Epithelial cell of proximal tubule (primary cell): ENCODE measurements around the gene SKOR1. TPM values are rescaled to one million over a fixed set of nuclear protein-coding genes. Genes with fewer than 3 reads are reported as not detected.

Experiments
- DNase-seq: peaks from one replicate; pipeline ENCODE4 v3.0.0-alpha.2; 2011; ENCODE audit warnings: low read depth
- H3K4me3 ChIP-seq: 2 replicates; pipeline ENCODE4 v1.5.1; 2011; ENCODE audit warnings: low read depth, mild to moderate bottlenecking, low read length
- total RNA-seq: library from RNA; depleted of rRNA; stranded (reverse); fragments of >200 nt; gene quantifications from 2 replicates; pipeline ENCODE4 v1.2.3, GENCODE V29; 2015
- TF ChIP-seq, protein P1 (sequence below): conservative IDR thresholded peaks from 2 replicates; pipeline ENCODE4 v1.5.1; 2012; ENCODE audit warnings: low read depth, mild to moderate bottlenecking, low read length

The SKOR1 gene
- total RNA-seq, 1 donor from 2014 or later = not detected

- TF ChIP-seq, protein P1, sequence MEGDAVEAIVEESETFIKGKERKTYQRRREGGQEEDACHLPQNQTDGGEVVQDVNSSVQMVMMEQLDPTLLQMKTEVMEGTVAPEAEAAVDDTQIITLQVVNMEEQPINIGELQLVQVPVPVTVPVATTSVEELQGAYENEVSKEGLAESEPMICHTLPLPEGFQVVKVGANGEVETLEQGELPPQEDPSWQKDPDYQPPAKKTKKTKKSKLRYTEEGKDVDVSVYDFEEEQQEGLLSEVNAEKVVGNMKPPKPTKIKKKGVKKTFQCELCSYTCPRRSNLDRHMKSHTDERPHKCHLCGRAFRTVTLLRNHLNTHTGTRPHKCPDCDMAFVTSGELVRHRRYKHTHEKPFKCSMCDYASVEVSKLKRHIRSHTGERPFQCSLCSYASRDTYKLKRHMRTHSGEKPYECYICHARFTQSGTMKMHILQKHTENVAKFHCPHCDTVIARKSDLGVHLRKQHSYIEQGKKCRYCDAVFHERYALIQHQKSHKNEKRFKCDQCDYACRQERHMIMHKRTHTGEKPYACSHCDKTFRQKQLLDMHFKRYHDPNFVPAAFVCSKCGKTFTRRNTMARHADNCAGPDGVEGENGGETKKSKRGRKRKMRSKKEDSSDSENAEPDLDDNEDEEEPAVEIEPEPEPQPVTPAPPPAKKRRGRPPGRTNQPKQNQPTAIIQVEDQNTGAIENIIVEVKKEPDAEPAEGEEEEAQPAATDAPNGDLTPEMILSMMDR = no peak
Observed at GRCh38 chr15:67796196-67797127, 28.8 kb upstream of the SKOR1 start.

GRCh38 chr15:67799801-67800205 lies 25.5 kb upstream of the SKOR1 start:
- no peak overlapping the region for H3K4me3 ChIP-seq
- no peak for DNase-seq
- TF ChIP-seq, protein P1 = no peak

More at GRCh38 chr15:67796196-67797127, 28.8 kb upstream of the SKOR1 start:
- no peak overlapping the region for H3K4me3 ChIP-seq
- DNase-seq = no peak

- H3K4me3 ChIP-seq = no peak overlapping the region
- TF ChIP-seq, protein P1 = no peak
- no peak for DNase-seq
Observed at GRCh38 chr15:67801142-67801541, 24.2 kb upstream of the SKOR1 start.

DNA sequence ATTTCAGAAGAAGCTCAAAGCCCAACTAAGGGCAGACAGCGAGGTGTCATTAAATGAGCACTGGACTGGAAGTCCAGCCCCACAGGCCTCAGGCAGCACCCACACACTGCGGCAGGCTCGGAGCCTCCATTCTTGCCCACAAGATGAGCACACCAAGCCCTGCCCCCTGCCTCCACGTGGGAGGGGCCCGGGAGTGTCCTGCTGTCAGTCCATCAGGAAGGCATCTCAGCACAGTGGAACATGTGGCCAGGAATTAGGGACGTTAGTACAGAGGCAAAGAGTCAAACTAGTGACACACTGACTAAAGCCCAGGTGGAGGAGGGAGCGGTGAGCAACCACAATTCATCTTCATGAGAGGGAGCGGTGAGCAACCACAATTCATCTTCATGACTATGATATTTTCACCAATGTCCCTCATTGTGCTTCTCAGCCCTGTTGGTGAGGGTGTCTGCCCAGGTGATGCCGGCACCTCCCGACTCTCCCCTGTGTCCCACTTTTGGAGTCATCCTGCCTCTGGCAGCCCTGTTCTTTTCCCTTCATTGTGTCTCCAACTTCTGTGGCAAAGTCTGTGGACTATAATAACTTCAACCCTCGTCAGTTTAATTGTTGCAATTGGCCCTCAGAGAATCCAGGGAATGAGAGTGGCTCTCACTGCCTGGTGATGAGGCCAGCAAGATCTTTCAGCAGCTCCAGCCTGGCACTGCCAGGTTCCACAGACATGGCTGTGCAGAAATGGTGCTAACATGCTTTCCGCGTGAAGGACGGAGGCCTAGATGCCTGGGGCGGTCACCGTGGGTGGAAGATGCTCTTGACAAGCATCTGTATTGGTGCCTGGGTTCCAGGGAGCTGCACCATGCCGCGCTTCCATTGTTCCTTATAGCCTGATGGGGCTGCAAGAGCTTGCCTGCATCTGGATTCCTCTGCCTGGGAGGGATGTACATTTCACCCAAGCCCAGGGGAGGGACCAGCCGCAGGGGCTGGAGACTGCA lies 23.1 kb upstream of the SKOR1 start:
- DNase-seq = no peak
- TF ChIP-seq, protein P1 = no peak
- no peak overlapping the region for H3K4me3 ChIP-seq

DNA sequence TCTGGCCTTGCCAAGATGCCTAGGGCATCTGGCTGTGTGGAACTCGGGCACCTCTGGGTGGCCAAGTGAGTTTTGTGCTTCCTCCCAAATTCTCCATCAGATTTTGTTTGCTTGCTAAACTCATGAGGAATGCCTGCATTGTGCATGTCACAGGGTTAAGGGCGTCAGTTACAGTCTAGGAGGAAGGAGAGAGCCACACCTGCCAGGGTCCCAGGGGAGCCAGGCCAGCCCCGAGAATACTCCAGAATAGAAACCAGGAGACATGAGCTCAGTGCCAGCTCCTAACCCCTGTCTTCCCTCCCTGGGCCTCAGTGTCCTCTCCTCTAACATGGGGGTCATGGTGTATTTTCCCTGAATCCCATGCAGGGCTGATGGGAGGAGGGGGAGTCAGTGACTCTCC lies 22.0 kb upstream of the SKOR1 start:
- TF ChIP-seq, protein P1 = no peak
- H3K4me3 ChIP-seq = no peak overlapping the region

DNA sequence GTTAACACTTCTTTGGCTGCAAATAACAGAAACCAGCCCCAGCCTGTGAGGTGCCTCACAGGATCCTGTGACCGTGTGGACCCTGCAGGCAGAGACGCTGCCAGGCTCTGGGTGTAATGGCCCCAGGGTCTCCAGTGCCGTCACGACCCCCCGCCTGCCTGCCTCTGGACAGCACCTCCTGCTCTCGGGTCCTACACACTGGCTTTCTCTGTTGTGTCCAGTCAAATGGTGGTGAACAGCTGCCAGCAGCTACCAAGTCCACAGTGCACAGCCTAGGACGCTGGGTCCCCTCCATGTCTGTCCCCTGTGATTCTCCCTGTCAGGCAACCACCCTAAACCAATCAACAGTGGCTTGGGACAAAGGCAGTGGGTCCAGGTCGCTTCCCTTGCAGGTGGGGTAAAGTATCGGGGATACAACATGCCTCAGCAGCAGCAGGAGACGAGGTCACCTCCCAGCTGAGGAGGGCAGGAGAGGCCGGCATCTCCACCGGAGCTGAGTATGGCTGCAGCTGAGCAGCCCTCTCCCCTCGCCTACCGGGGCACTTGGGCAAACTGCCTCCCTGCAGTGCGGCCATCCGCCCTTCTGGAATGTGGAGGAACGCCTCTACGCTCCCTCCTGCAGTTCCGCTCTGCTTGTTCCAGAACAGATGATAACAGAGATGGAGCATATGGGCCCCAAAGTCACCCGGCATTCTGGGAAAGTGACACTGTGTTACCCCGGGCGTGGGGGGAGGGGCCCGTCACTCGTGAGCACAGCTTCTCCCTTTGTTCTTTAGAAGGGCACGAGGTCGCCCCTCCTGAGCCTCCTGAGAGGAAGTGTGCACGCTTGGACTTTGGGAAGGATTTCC lies 21.1 kb upstream of the SKOR1 start:
- no peak for DNase-seq
- no peak overlapping the region for H3K4me3 ChIP-seq
- TF ChIP-seq, protein P1 = no peak

More for the DNA sequence above, 22.0 kb upstream of the SKOR1 start:
- no peak for DNase-seq
